ENCODE results near the gene SPINK4. TPM values are rescaled to one million over a fixed set of nuclear protein-coding genes. Genes with fewer than 3 reads are reported as not detected.

The SPINK4 gene
- total and polyA plus RNA-seq, 5 donors from 2014 or later: not detected

GRCh38 chr9:33202552-33203201, 37.3 kb upstream of the SPINK4 start:
- no peak overlapping the region for H3K27ac ChIP-seq (ENCODE audit: insufficient read depth, low read length, poor library complexity, severe bottlenecking)
- H3K36me3 ChIP-seq (ENCODE audit: control insufficient read depth, insufficient read depth, low read length): no peaks in the 10 kb centered on the region
- Mint-ChIP-seq H3K27me3 (peaks cover 31% of the 10 kb centered on the region), H3K36me3 (no peaks in the 10 kb centered on the region), H3K4me3 (no peak overlapping the region), H3K9me3 (peaks cover 0 to 1% (median 0%) of the 10 kb centered on the region in 7 donors), H3K4me1 (peaks cover 0 to 4% (median 2%) of the 10 kb centered on the region in 4 donors), H3K27ac (peak overlapping the region in 1 of 3 donors; percentile 56)
- peak; percentile 57 to 74 for ATAC-seq (ENCODE audit: low read depth in 2 of 2)
- peaks cover 2% of the 10 kb centered on the region for H3K27me3 ChIP-seq (ENCODE audit: control insufficient read depth, insufficient read depth, low read length)
- no peaks in the 10 kb centered on the region for H3K9me3 ChIP-seq (ENCODE audit: control insufficient read depth in 2 of 2, low read length in 2 of 2)
- H3K4me1 ChIP-seq (ENCODE audit: control insufficient read depth, insufficient read depth, low read length, poor library complexity, severe bottlenecking): no peaks in the 10 kb centered on the region
- peak in 2 of 3 donors; percentile 3 to 43 for DNase-seq
- H3K4me3 ChIP-seq (ENCODE audit: low read depth, low read length): no peak overlapping the region

- H3K27me3 Mint-ChIP-seq: peaks cover 6% of the 10 kb centered on the region
- DNase-seq: no peak
- no peaks in the 10 kb centered on the region for H3K36me3 Mint-ChIP-seq
- Histone ChIP-seq H3K4me3 (ENCODE audit: low read depth, low read length) (no peak overlapping the region), H3K36me3 (ENCODE audit: control insufficient read depth, insufficient read depth, low read length) (no peaks in the 10 kb centered on the region), H3K4me1 (ENCODE audit: control insufficient read depth, insufficient read depth, low read length, poor library complexity, severe bottlenecking) (no peaks in the 10 kb centered on the region), H3K9me3 (ENCODE audit: control insufficient read depth in 2 of 2, low read length in 2 of 2) (no peaks in the 10 kb centered on the region), H3K27me3 (ENCODE audit: control insufficient read depth, insufficient read depth, low read length) (no peaks in the 10 kb centered on the region), H3K27ac (ENCODE audit: insufficient read depth, low read length, poor library complexity, severe bottlenecking) (no peak overlapping the region)
- peak overlapping the region in 1 of 3 donors; percentile 82 for H3K27ac Mint-ChIP-seq
- no peak for ATAC-seq (ENCODE audit: low read depth in 2 of 2)
- no peaks in the 10 kb centered on the region for H3K4me1 Mint-ChIP-seq
- no peak overlapping the region for H3K4me3 Mint-ChIP-seq
- H3K9me3 Mint-ChIP-seq: no peaks in the 10 kb centered on the region
Observed at GRCh38 chr9:33209394-33209793, 30.6 kb upstream of the SPINK4 start.

- Mint-ChIP-seq H3K36me3 (no peaks in the 10 kb centered on the region), H3K27me3 (no peaks in the 10 kb centered on the region), H3K4me3 (no peak overlapping the region), H3K9me3 (no peaks in the 10 kb centered on the region), H3K27ac (no peak overlapping the region), H3K4me1 (no peaks in the 10 kb centered on the region)
- H3K4me1 ChIP-seq (ENCODE audit: control insufficient read depth, insufficient read depth, low read length, poor library complexity, severe bottlenecking): no peaks in the 10 kb centered on the region
- H3K36me3 ChIP-seq (ENCODE audit: control insufficient read depth, insufficient read depth, low read length): no peaks in the 10 kb centered on the region
- no peak for DNase-seq
- no peak overlapping the region for H3K27ac ChIP-seq (ENCODE audit: insufficient read depth, low read length, poor library complexity, severe bottlenecking)
- no peak for ATAC-seq (ENCODE audit: low read depth in 2 of 2)
- H3K27me3 ChIP-seq (ENCODE audit: control insufficient read depth, insufficient read depth, low read length): no peaks in the 10 kb centered on the region
- no peak overlapping the region for H3K4me3 ChIP-seq (ENCODE audit: low read depth, low read length)
- no peaks in the 10 kb centered on the region for H3K9me3 ChIP-seq (ENCODE audit: control insufficient read depth in 2 of 2, low read length in 2 of 2)
Observed at GRCh38 chr9:33210006-33210715, 29.8 kb upstream of the SPINK4 start.

- no peak for ATAC-seq (ENCODE audit: low read depth in 2 of 2)
- H3K27me3 ChIP-seq (ENCODE audit: control insufficient read depth, insufficient read depth, low read length): no peaks in the 10 kb centered on the region
- no peaks in the 10 kb centered on the region for H3K9me3 ChIP-seq (ENCODE audit: control insufficient read depth in 2 of 2, low read length in 2 of 2)
- H3K4me1 Mint-ChIP-seq: no peaks in the 10 kb centered on the region
- no peak overlapping the region for H3K27ac Mint-ChIP-seq
- no peaks in the 10 kb centered on the region for H3K36me3 Mint-ChIP-seq
- DNase-seq: no peak
- H3K27me3 Mint-ChIP-seq: no peaks in the 10 kb centered on the region
- H3K4me3 Mint-ChIP-seq: peak overlapping the region in 1 of 4 donors; percentile 85
- no peaks in the 10 kb centered on the region for H3K9me3 Mint-ChIP-seq
- no peak overlapping the region for H3K27ac ChIP-seq (ENCODE audit: insufficient read depth, low read length, poor library complexity, severe bottlenecking)
- H3K36me3 ChIP-seq (ENCODE audit: control insufficient read depth, insufficient read depth, low read length): no peaks in the 10 kb centered on the region
- H3K4me3 ChIP-seq (ENCODE audit: low read depth, low read length): no peak overlapping the region
- no peaks in the 10 kb centered on the region for H3K4me1 ChIP-seq (ENCODE audit: control insufficient read depth, insufficient read depth, low read length, poor library complexity, severe bottlenecking)
Observed at GRCh38 chr9:33211695-33212393, 28.1 kb upstream of the SPINK4 start.

- H3K27me3 ChIP-seq (ENCODE audit: control insufficient read depth, insufficient read depth, low read length): peaks cover 2% of the 10 kb centered on the region
- peaks cover 0 to 9% (median 7%) of the 10 kb centered on the region in 4 donors for H3K4me1 Mint-ChIP-seq
- H3K4me1 ChIP-seq (ENCODE audit: control insufficient read depth, insufficient read depth, low read length, poor library complexity, severe bottlenecking): no peaks in the 10 kb centered on the region
- H3K27ac Mint-ChIP-seq: peak overlapping the region in 1 of 3 donors; percentile 59
- peaks cover 18% of the 10 kb centered on the region for H3K27me3 Mint-ChIP-seq
- no peaks in the 10 kb centered on the region for H3K36me3 Mint-ChIP-seq
- no peaks in the 10 kb centered on the region for H3K9me3 Mint-ChIP-seq
- H3K27ac ChIP-seq (ENCODE audit: insufficient read depth, low read length, poor library complexity, severe bottlenecking): no peak overlapping the region
- H3K4me3 Mint-ChIP-seq: no peak overlapping the region
- no peaks in the 10 kb centered on the region for H3K36me3 ChIP-seq (ENCODE audit: control insufficient read depth, insufficient read depth, low read length)
- H3K4me3 ChIP-seq (ENCODE audit: low read depth, low read length): no peak overlapping the region
- no peak for DNase-seq
- H3K9me3 ChIP-seq (ENCODE audit: control insufficient read depth in 2 of 2, low read length in 2 of 2): no peaks in the 10 kb centered on the region
- no peak for ATAC-seq (ENCODE audit: low read depth in 2 of 2)
Observed at GRCh38 chr9:33220681-33221567, 19.0 kb upstream of the SPINK4 start.

GRCh38 chr9:33221568-33221884, 18.4 kb upstream of the SPINK4 start:
- Mint-ChIP-seq H3K4me3 (no peak overlapping the region), H3K36me3 (no peaks in the 10 kb centered on the region), H3K27ac (no peak overlapping the region), H3K27me3 (peaks cover 20% of the 10 kb centered on the region), H3K9me3 (no peaks in the 10 kb centered on the region), H3K4me1 (peaks cover 0 to 11% (median 9%) of the 10 kb centered on the region in 4 donors)
- no peaks in the 10 kb centered on the region for H3K36me3 ChIP-seq (ENCODE audit: control insufficient read depth, insufficient read depth, low read length)
- no peak overlapping the region for H3K4me3 ChIP-seq (ENCODE audit: low read depth, low read length)
- H3K27me3 ChIP-seq (ENCODE audit: control insufficient read depth, insufficient read depth, low read length): peaks cover 2% of the 10 kb centered on the region
- DNase-seq: no peak
- no peak for ATAC-seq (ENCODE audit: low read depth in 2 of 2)
- no peak overlapping the region for H3K27ac ChIP-seq (ENCODE audit: insufficient read depth, low read length, poor library complexity, severe bottlenecking)
- no peaks in the 10 kb centered on the region for H3K9me3 ChIP-seq (ENCODE audit: control insufficient read depth in 2 of 2, low read length in 2 of 2)
- no peaks in the 10 kb centered on the region for H3K4me1 ChIP-seq (ENCODE audit: control insufficient read depth, insufficient read depth, low read length, poor library complexity, severe bottlenecking)

GRCh38 chr9:33222031-33222430, 17.9 kb upstream of the SPINK4 start:
- Mint-ChIP-seq H3K27me3 (peaks cover 20% of the 10 kb centered on the region), H3K9me3 (no peaks in the 10 kb centered on the region)
- ATAC-seq (ENCODE audit: low read depth in 2 of 2): no peak

More at GRCh38 chr9:33222031-33222430, 17.9 kb upstream of the SPINK4 start:
- H3K36me3 ChIP-seq (ENCODE audit: control insufficient read depth, insufficient read depth, low read length): no peaks in the 10 kb centered on the region
- Mint-ChIP-seq H3K27ac (no peak overlapping the region), H3K4me1 (peaks cover 0 to 11% (median 9%) of the 10 kb centered on the region in 4 donors), H3K4me3 (no peak overlapping the region), H3K36me3 (no peaks in the 10 kb centered on the region)
- H3K9me3 ChIP-seq (ENCODE audit: control insufficient read depth in 2 of 2, low read length in 2 of 2): no peaks in the 10 kb centered on the region
- H3K4me1 ChIP-seq (ENCODE audit: control insufficient read depth, insufficient read depth, low read length, poor library complexity, severe bottlenecking): no peaks in the 10 kb centered on the region
- DNase-seq: no peak
- H3K27ac ChIP-seq (ENCODE audit: insufficient read depth, low read length, poor library complexity, severe bottlenecking): no peak overlapping the region
- H3K27me3 ChIP-seq (ENCODE audit: control insufficient read depth, insufficient read depth, low read length): peaks cover 2% of the 10 kb centered on the region
- H3K4me3 ChIP-seq (ENCODE audit: low read depth, low read length): no peak overlapping the region

Measured in CD4-positive, CD25-positive, alpha-beta regulatory T cell (primary cell).